Common myeloid progenitor, CD34-positive (primary cell): ENCODE data around the gene DHRS9.

Experiments used
- CTCF ChIA-PET: fragments of 350-600 bp; sonication (Branson Sonifier 250); formaldehyde crosslinking; loops from one replicate; lab custom pipeline; 2021; ENCODE audit warnings: antibody characterized with exemption; lab: Charles Lee
- POLR2A ChIA-PET: fragments of 350-600 bp; sonication (Branson Sonifier 250); formaldehyde crosslinking; loops from one replicate; lab custom pipeline; 2021; ENCODE audit warnings: antibody characterized with exemption; lab: Charles Lee
- DNase-seq, 3 donors: peaks; one replicate each; pipeline versions ENCODE4 v3.0.0 to v3.0.0-alpha.2; 2013
- H3K27ac ChIP-seq, 2 experiments: 1 replicate in 1 of 2; 2 replicates in 1 of 2; pipeline ENCODE4 v1.7.0; 2013; ENCODE audit warnings: inconsistent platforms in 2 of 2, low read length in 2 of 2, mild to moderate bottlenecking in 2 of 2, low read depth in 1 of 2, moderate library complexity in 1 of 2; ENCODE audit not compliant: severe bottlenecking in 2 of 2, insufficient read depth in 1 of 2, poor library complexity in 1 of 2
- H3K27me3 ChIP-seq, 5 experiments: replicated peaks in 2 of 5; 1 replicate in 3 of 5; 2 replicates in 2 of 5; pipeline versions ENCODE4 v1.6.1 to v1.7.0; 2013; ENCODE audit warnings: low read length in 4 of 5, mild to moderate bottlenecking in 2 of 5, moderate library complexity in 2 of 5, inconsistent platforms in 1 of 5; ENCODE audit not compliant: insufficient read depth in 5 of 5, control insufficient read depth in 4 of 5
- H3K36me3 ChIP-seq, 4 experiments: 1 replicate in 2 of 4; 2 replicates in 2 of 4; pipeline versions ENCODE4 v1.6.1 to v1.7.0; 2013; ENCODE audit warnings: low read length in 3 of 4, control low read depth in 1 of 4, mild to moderate bottlenecking in 1 of 4; ENCODE audit not compliant: control insufficient read depth in 4 of 4, insufficient read depth in 4 of 4
- H3K4me1 ChIP-seq, 4 experiments: 1 replicate in 3 of 4; 2 replicates in 1 of 4; pipeline versions ENCODE4 v1.6.1 to v1.7.1; 2013; ENCODE audit warnings: low read length in 3 of 4, mild to moderate bottlenecking in 3 of 4, control low read depth in 1 of 4, inconsistent platforms in 1 of 4, moderate library complexity in 1 of 4; ENCODE audit not compliant: control insufficient read depth in 4 of 4, insufficient read depth in 4 of 4; ENCODE audit errors: control extremely low read depth in 1 of 4
- H3K4me3 ChIP-seq, 7 experiments: 1 replicate in 4 of 7; 2 replicates in 3 of 7; pipeline versions ENCODE4 v1.5.1 to v1.7.0; 2013; ENCODE audit warnings: mild to moderate bottlenecking in 7 of 7, low read length in 6 of 7, moderate library complexity in 6 of 7, inconsistent platforms in 2 of 7, low read depth in 2 of 7, control low read depth in 1 of 7; ENCODE audit not compliant: insufficient read depth in 4 of 7, control insufficient read depth in 1 of 7; ENCODE audit errors: extremely low read depth in 1 of 7
- H3K9me3 ChIP-seq, 5 experiments: 1 replicate in 4 of 5; 2 replicates in 1 of 5; pipeline versions ENCODE4 v1.6.1 to v1.7.1; 2013; ENCODE audit warnings: low read length in 4 of 5, mild to moderate bottlenecking in 2 of 5, inconsistent platforms in 1 of 5, low read depth in 1 of 5, moderate library complexity in 1 of 5; ENCODE audit not compliant: control insufficient read depth in 4 of 5, insufficient read depth in 2 of 5; ENCODE audit errors: control extremely low read depth in 1 of 5
- WGBS: methylation state at CpG from one replicate; pipeline ENCODE4 v1.1.5; 2013; ENCODE audit not compliant: insufficient coverage; 5-methylcytosine and 5-hydroxymethylcytosine counted together

The DHRS9 gene

GRCh38 chr2:169093535-169093934 is 24.2 kb downstream of the DHRS9 start:
- no peak for DNase-seq
- ChIA-PET CTCF (interaction anchor here (1.0 to 1.3 kb wide), 2 partner anchors 11 to 12 kb away, joined by 4 to 5 read pairs; no protein-coding TSS in a partner anchor), POLR2A (no interaction called here)
- Histone ChIP-seq H3K9me3 (no peaks in the 10 kb centered on the region), H3K27ac (no peak overlapping the region), H3K4me3 (no peak overlapping the region), H3K27me3 (no peaks in the 10 kb centered on the region), H3K4me1 (peaks cover 11 to 33% (median 18%) of the 10 kb centered on the region in 4 experiments), H3K36me3 (no peaks in the 10 kb centered on the region)
- WGBS = no CpG with 5 or more reads among the region's 2 CpGs

GRCh38 chr2:169094676-169095075 is 25.3 kb downstream of the DHRS9 start:
- Histone ChIP-seq H3K36me3 (no peaks in the 10 kb centered on the region), H3K4me1 (peaks cover 11 to 33% (median 18%) of the 10 kb centered on the region in 4 experiments), H3K27me3 (no peaks in the 10 kb centered on the region), H3K4me3 (no peak overlapping the region), H3K9me3 (peaks cover 0 to under 1% (median 0%) of the 10 kb centered on the region in 5 experiments), H3K27ac (no peak overlapping the region)
- CTCF ChIA-PET = interaction anchor here (1.3 kb wide), 1 partner anchor 132 kb away, joined by 3 read pairs; no protein-coding TSS in a partner anchor
- DNase-seq = no peak
- POLR2A ChIA-PET = no interaction called here
- 100% methylated on average over 1 of the region's 1 CpG for WGBS

- Histone ChIP-seq H3K27me3 (no peaks in the 10 kb centered on the region), H3K36me3 (no peaks in the 10 kb centered on the region), H3K4me1 (peaks cover 8 to 26% (median 14%) of the 10 kb centered on the region in 4 experiments), H3K27ac (no peak overlapping the region), H3K4me3 (peak overlapping the region in 4 of 7 experiments; percentile 16 to 42 (median 32)), H3K9me3 (peaks cover 0 to 2% (median 0%) of the 10 kb centered on the region in 5 experiments)
- 8% methylated on average over 3 of the region's 5 CpGs for WGBS
- POLR2A ChIA-PET = interaction anchor here (0.6 kb wide), 1 partner anchor 52 kb away, joined by 3 read pairs; no protein-coding TSS in a partner anchor
- CTCF ChIA-PET = interaction anchor here (1.3 to 5.0 kb wide), 2 partner anchors 14 to 133 kb away, joined by 3 to 23 read pairs; no protein-coding TSS in a partner anchor
- peak; percentile 62 to 92 (median 89) for DNase-seq
Observed at GRCh38 chr2:169095621-169096105, 26.3 kb downstream of the DHRS9 start.

- ChIA-PET POLR2A (no interaction called here), CTCF (no interaction called here)
- no peaks in the 10 kb centered on the region for H3K36me3 ChIP-seq
- peaks cover 0 to under 1% (median 0%) of the 10 kb centered on the region in 5 experiments for H3K9me3 ChIP-seq
- no peaks in the 10 kb centered on the region for H3K27me3 ChIP-seq
- peaks cover 34 to 62% (median 44%) of the 10 kb centered on the region in 4 experiments for H3K4me1 ChIP-seq
- no CpG with 5 or more reads among the region's 1 CpG for WGBS
- no peak for DNase-seq
- no peak overlapping the region for H3K27ac ChIP-seq
- H3K4me3 ChIP-seq = no peak overlapping the region
Observed at GRCh38 chr2:169104848-169105247, 35.5 kb downstream of the DHRS9 start.

GRCh38 chr2:169105476-169105875 is 36.1 kb downstream of the DHRS9 start:
- no peak overlapping the region for H3K27ac ChIP-seq
- no peaks in the 10 kb centered on the region for H3K36me3 ChIP-seq
- peak in 2 of 3 donors; percentile 43 to 68 for DNase-seq
- POLR2A ChIA-PET = no interaction called here
- H3K4me3 ChIP-seq = peak overlapping the region in 1 of 7 experiments; percentile 20
- no CpG with 5 or more reads among the region's 1 CpG for WGBS
- no peaks in the 10 kb centered on the region for H3K9me3 ChIP-seq
- no peaks in the 10 kb centered on the region for H3K27me3 ChIP-seq
- CTCF ChIA-PET = interaction anchor here (1.3 to 1.4 kb wide), 2 partner anchors 12 to 15 kb away, joined by 4 read pairs; no protein-coding TSS in a partner anchor
- H3K4me1 ChIP-seq = peaks cover 37 to 61% (median 47%) of the 10 kb centered on the region in 4 experiments

- H3K4me3 ChIP-seq = peak overlapping the region in 1 of 7 experiments; percentile 20
- H3K36me3 ChIP-seq = no peaks in the 10 kb centered on the region
- no peak for DNase-seq
- ChIA-PET CTCF (interaction anchor here (1.3 to 1.4 kb wide), 2 partner anchors 12 to 16 kb away, joined by 4 read pairs; no protein-coding TSS in a partner anchor), POLR2A (interaction anchor here (0.6 kb wide), 1 partner anchor 16 kb away, joined by 3 read pairs; no protein-coding TSS in a partner anchor)
- H3K4me1 ChIP-seq = peaks cover 43 to 58% (median 51%) of the 10 kb centered on the region in 4 experiments
- H3K27ac ChIP-seq = no peak overlapping the region
- no CpG with 5 or more reads among the region's 2 CpGs for WGBS
- H3K9me3 ChIP-seq = no peaks in the 10 kb centered on the region
- no peaks in the 10 kb centered on the region for H3K27me3 ChIP-seq
Observed at GRCh38 chr2:169106134-169106533, 36.8 kb downstream of the DHRS9 start.
